T-helper 2 cell (primary cell): Measurements from ENCODE around the gene ALS2.
"Not testable (repeated sequence)": the region's sequence is repeated elsewhere in the genome, so short reads cannot be mapped to it uniquely, and the experiment has no call there.

Source experiments
- DNase-seq, 5 experiments: peaks; one replicate each; pipeline versions ENCODE4 v3.0.0 to v3.0.0-alpha.2; 2012 to 2022
- total RNA-seq, 2 donors: gene quantifications; one replicate each; lab custom pipeline; 2026; lab: John Stamatoyannopoulos, UW

ALS2 gene
- 22.1 to 27.4 reads per million in 2 donors for total RNA-seq

DNA sequence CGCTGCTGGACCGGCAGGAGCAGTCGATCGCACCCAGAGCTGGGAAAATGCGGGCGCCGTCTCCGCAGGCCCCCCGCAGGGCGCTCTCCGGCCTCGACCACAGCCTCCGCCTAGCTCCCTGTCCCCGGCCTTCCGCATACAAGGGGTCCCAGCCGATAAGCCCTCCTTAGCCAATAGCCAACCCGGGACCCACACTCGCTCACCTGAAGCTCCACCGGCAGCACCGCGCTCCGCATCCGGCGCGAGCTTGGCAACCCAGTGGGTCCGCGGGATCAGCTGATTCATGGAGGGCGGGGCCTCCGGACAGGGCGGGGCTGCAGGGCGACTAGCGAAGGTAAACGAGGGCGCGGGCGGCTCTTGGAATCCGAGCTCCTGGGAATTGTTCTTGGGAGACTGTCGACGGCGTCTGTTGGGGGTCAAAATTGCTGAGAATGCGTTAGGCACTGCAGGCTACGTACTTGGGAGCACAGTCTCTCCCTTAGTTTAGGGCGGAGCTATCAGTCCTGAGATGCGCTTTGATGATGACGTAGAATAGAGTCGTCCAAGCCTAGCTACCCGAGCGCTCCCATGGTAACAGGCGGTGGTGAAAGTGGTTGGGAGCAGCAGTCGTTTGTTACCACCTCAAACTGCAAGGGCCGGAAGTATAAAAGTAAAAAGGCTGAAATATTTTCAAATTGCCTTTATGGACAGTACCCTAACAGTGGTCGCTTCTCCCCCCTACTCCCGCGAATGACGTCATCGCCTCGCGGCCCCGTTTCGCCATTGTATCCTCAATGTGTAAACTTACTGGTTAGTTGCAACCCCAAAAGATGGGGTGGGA lies at the start of gene ALS2:
ALS2 (minus strand) TSS at position 260 of the 820 bp plus-strand sequence. CDS start 12,048 bp downstream, outside the sequence.
- peak; percentile 86 to 96 (median 90) for DNase-seq

DNA sequence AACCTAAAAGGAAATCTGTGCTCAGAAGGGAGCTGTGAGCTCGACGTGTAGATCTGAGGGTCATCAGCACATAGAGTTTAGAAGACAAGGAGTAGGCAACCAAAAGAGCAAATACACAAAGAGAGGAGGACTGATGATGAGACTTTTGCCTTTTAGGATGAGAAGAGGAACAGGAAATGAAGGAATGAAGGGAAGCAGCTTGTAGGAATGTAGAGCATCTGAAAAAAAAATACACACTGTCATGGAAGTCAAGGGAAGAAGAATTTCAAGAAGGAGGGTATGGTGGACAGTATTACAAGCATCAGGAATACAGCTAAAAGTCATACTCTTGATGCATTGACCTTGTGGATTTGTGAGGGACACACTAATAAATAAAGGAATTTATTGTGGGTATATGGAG lies 47.5 kb upstream of the ALS2 start:
- DNase-seq, result no peak

DNA sequence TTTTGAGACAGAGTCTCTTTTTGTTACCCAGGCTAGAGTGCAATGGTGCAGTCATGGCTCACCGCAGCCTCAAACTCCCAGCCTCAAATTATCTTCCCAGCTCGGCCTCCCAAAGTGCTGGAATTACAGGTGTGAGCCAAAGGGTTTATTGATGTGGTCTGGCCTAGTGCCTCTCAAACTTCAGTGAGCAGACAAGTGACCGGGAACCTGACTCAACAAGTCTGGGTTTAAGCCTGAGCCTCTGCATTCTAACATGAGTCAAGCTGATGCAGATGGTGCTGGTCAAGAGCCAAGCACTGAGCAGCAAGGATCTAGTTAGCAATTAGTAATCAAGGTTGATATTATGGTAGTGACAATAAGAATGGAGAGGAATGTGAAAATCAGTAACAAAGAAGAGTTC lies 46.9 kb upstream of the ALS2 start:
- no peak for DNase-seq

DNA sequence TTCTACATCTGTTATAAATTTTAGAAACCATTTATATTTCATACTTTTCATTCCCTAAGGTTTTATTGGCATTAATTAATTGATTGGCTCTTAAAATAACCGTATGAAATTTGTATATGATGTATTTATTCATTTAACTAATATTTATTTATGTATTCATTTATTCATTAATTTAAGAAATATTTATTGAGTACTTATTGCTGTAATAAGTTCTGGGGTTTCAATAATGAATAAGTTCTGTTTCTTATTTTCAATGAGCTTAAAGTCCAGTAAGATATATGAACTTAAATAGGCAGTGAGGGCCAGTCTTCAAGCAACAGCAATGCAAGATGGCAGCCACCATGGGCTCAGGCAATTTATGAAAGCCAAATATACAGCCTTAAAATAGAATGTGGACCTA lies 43.5 kb upstream of the ALS2 start:
- DNase-seq, result no peak

DNA sequence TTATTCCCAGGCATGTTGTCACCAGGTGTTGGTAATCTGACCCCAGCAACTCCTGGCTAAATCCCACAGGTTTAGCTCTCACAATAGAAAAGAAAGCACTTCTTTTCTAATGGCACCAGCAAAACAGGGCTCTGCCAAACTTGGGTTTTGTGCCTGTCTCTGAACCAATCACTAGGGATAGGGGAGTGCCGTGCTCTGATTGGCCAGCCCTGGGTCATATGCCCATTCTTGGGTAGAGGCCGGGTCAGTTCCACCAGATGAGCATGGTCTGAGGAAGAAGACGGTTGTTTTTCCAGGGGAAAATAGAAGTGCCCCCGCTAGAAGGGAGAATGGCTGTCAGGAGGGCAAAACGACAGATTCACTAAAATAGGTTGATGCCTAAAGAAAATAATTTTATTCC lies 40.3 kb upstream of the ALS2 start:
- no peak for DNase-seq

DNA sequence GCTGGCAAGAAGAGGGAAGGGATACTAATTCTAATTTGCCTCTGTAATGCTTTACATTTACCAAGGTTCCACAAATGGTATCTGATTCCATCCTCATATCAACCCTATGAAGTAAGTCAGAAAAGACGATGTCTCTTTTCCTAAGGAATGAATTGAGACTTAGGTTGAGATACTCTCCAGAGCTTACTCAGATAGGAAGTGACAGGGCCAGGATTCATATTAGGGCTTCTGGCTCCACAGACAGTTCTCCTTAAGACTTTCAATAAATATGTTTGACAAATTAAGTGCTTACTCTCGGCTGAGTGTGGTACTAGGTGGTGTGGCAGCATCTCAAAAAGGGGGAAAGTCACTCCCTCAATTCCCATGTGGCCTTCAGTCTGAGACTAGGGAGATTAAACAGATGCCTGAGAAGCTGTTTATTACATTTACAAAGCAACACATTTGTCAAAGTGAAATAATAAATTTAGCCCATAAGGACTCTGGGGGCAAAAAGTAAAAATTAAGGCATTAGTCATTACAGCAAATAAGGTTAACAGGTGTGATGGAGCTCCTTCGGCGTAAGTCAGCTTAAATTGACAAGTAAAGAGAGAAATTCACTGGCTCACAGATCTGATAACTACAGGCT lies 39.8 kb upstream of the ALS2 start:
- no peak for DNase-seq

DNA sequence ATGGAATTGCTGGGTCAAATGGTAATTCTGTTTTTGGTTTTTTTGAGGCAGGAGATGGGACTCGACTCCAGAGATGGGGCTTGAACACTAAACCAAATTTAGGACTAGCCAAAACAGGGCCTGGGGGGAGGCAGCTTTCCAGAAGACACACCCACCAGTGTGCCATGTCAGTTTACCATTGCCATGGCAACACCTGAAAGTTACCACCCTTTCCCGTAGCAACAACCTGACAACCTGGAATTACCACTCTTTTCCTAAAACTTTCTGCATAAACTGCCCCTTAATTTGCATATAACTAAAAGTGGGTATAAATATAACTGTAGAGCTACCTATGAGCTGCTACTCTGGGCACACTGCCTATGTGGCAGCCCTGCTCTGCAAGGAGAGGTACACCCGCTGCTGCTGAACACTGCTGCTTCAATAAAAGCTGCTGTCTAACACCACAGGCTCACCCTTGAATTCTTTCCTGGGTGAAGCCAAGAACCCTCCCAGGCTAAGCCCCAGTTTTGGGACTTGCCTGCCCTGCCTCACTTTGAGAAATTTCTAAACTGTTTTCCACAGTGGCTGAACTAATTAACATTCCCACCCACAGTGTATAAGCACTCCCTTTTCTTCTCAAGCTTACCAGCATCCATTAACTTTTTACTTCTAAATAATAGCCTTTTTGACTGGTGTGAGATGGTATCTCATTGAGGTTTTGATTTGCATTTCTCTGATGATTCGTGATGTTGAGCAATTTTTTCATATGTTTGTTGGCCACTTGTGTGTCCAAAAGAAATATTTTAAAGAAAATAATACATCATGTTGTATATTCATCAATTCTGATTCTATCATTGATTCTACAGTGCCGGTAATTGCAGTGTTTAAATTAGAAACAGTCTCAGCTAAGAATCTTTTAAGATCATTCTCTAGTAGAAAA lies 36.2 kb upstream of the ALS2 start:
- no peak for DNase-seq

DNA sequence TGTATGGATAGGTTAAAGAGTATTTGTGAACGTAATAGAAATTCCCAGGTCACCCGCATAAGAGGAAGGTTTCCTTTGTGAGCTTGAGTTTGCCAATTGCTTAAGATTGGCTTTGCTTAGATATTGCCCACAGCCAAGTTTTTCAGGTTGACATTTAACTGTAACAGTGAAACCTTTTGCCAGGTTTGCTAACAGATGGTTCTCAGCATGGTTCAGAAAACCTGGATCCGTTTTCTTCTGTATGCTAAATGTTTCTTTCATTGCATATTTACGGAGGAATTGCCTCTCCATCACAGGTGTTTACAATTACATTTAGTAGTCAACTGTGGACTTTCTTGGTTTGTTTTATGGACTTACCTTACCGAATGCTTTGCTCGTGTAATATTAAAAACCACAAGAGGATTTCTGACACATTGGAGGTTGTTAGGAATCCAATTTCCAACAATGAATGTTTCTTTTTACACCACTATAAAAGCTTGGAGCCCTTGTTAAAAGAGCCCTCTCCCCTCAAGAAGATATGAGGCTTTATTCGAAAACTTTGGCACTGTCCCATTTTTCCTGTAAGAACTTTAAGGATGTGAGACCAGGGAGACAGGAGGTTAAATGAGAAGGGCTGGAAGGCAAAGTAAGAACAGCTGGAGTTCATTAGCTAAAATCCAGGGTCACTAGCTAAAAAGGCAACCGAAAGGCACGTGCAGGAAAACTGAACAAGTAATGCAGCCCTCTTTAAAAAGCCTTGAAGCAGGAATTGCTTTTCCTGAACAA lies 33.4 kb upstream of the ALS2 start:
- DNase-seq, result no peak

DNA sequence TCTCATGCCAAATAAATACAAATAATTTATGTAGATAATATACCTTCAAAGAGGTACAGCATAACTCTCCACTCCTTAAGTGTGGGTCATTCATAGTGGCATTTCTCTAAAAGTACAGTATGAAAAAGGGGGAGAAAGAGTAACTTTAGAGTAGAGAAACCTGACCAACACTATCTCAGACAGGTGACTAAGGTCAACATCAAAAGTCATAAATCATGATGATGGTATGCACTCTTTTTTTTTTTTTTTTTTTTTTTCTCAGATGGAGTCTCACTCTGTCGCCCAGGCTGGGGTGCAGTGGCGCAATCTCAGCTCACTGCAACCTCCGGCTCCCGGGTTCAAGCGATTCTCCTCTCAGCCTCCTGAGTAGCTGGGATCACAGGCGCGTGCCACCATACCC lies 29.9 kb upstream of the ALS2 start:
- not testable (repeated sequence) for DNase-seq

DNA sequence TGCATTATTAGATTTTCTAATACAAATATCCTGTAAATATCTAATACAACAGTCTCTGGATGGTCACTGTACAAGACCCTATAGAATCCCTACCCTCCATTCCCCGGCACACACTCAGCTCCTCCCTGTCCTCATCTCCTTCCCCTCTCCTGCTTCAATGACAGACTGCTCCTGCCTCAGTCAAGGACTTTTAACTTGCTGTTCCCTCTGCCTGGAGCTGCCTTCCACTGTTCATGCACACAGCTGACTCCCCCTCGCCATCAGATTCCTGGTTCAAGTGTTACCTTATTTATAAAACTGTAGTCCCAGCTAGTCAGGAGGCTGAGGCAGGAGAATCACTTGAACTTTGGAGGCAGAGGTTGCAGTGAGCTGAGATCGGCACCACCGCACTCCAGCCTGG lies 28.9 kb upstream of the ALS2 start:
- DNase-seq, result no peak

DNA sequence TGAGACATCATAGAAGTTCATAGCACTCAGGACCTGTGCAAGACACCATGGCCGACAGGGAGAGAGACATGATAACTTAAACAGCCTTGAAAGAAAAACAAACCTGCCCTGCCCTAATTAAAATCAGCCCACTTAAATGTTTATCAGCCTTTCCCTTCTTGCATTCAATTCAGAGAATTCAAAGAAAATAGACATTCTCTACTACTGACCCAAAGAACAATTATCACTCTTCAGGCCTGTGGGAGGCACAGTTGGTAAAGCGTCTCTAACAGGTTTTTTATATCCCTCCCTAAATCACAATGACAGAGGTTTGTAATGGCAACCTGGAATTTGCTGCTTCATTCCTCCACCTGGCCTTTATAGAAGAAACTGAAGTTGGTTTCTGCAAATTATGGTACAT lies 27.3 kb upstream of the ALS2 start:
- no peak for DNase-seq

DNA sequence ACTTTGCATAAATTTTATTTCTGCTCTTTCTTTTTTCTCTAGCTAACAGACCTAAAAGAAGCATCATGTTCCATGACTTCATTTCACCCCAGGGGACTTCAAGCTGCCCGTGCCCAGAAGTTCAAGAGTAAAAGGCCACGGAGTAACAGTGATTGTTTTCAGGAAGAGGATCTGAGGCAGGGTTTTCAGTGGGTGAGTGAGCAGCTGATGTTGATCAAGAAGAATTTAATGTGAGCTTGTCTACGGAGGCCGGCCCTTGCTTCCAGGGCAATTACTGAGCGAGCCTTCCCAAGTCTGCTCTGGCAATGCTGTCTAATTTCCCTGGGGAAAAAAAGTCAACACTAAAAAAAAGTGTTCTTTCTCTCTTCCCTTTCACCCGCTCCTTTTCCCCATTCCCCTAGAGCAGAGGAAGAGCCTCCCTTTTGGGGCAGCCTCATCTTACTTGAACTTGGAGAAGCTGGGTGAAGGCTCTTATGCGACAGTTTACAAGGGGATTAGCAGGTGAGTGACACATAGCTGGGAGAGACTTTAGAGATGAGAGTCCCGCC lies 26.8 kb upstream of the ALS2 start:
- DNase-seq, result no peak

DNA sequence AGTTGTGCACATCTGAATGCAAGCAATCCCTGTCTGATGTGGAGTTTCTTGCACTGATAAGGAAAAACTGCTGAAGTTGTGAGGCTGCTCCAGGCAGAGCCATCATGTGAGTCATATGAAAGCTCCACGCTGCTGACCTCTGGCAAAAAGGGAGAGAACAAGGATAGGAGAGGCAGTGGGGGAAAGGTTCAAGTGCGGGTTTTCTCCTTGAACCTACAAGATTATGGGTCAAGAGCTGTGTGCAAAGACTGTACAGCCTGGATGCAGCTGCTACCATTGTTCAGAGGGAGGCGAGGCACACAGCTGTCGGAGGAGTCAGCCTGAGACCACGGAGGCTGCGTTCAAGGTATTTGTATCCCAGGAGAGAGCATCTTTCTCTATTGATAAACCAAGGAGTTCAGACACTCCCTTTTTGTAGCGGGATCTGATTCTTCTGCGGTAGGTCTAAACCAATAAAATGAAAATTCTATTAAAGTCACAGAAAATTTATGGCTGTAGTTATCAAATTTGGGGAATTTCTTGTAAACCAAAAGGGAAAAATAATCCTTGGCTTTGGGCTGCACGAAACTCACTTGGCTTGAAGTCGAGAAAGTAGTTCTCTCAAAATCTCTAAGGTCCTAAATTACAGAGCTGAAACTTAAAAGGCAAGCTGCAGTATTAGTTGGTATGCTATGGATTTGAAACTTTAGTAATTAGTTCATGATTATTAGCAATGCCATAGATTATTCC lies 25.9 kb upstream of the ALS2 start, which contains the start of gene CDK15:
CDK15 (plus strand) TSS at position 96 of the 729 bp plus-strand sequence; CDS start at position 224, 128 bp downstream.
- DNase-seq, result no peak

DNA sequence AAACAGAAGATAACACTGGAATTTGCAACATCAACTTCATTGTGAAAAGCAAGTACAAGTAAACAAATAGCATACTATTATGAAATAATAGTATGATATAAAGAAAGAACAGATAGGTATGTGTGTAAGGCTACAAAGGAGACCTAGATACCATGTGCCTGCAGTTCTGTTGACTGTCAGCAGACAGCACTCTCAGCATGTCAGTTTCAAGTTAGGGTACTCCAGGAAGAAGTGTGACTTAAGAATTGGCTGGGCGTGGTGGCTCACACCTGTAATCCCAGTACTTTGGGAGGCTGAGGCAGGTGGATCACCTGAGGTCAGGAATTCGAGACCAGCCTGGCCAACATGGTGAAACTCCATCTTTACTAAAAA lies 18.2 kb upstream of the ALS2 start:
- DNase-seq, result peak in 1 of 5 experiments; percentile 2

DNA sequence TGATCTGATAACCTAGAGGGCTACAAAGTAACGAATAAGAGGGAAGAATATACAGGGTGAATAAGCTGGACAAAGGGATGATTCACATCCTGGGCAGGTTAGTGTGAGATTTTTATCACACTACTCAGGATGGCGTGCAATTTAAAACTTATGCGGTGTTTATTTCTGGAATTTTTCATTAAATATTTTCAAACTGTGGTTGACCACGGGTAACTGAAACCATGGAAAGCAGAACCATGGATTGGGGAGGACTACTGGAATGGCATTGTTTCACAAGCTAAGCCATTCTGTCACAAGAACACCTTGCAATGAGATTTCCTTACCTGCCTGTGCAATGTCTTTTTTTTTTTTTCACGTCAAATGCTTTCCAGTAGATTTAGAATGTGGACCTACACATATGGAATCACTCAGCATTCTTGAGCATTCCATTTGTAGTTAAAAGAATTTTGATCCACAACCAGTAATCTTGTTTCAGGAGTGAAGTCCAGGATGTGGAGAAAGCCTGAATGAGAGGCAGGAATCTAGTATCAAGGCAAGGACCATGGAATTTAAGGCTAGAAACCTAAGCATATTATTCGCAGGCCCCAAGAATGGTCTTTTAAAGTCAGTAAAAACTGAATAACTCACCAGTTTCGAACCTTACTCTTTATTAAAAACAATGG lies 17.6 kb upstream of the ALS2 start:
- DNase-seq, result no peak

DNA sequence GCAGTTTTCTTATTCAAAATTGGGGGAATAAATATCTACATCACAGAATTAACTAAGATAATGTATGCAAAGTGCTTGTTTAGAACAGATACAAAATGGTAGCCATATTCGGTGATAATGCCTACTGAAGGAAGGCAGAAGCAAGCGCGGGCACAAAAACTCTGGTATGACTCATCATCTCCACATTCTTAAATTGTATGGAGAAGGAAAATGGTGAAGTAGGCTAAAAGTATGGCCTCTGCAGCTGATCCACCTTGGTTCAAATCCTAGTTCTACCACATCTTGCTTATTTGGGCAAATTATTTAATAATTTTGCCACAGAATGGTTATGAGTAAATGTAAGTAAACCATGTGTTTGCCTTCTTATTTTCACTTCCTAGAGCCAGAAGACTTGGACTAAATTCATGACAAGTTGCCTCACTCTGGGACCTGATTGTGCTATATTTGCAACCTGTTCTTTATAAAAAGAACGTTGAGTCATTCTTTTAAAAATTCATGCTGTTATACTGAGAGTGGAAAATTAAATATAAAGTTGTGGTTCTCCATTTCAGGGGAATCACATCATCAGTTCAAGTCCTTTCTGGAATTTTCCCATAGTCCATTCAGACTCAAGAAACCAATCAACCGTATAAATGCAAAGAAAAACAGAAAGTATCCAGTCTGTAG lies 16.6 kb upstream of the ALS2 start:
- DNase-seq, result no peak

DNA sequence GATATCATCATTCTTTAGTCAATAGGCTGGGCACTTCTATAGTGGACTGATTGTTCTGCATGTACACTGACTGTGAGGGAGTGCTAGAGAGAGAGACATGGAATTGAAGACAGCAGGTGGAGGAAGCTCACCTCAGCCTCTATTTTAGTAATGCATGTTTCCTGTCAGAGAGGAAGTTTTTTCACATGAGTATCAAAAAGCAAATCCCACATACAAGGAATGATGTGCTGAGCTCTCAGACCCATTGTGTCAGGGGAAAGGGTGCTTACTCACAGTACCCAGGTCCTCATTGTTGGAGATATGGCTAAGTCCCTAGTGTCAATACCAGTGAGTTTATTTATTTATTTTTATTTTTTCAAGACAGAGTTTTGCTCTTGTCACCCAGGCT lies 15.7 kb upstream of the ALS2 start:
- no peak for DNase-seq

DNA sequence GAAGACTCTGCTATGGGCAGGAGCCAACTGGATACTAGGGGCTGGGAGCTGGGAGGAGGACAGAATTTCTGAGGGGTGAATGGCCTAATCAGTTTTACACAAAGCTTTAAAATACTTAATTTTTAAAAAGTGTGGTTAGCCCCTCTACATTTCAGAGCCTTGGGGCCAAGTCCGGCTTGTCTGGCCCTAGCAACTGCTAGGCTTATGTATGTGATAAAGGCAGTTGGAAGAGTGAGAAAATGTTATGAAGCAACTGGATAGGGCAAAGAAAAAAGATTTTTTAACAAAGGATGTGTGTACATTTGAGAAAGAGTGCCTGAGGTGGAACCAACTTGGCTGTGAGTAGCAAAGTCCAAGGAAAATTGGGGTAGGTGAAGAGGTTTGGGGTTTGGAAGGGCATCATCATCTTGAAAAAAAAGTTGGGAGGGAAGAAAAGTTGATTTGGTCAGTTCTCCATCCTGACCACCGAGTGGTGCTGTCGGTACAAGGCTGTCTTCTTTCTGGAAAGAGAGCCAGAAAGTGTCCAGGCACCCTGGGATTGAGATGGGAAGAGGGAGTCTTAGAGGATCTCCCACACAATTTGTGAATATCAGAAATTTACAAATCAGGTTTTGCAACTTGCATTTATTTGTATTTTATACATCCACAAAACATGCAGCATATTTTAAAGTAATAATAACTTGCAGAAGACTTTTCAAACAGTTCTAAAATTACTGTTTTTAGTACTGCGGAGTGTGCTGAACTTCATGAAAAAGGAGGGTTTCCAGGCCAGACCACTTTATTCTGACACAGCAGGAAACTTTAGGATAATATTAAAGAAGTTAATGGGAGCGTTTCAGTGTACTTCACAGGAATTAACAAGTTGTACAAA lies 15.1 kb upstream of the ALS2 start:
- DNase-seq, result peak in 1 of 5 experiments; percentile 8

DNA sequence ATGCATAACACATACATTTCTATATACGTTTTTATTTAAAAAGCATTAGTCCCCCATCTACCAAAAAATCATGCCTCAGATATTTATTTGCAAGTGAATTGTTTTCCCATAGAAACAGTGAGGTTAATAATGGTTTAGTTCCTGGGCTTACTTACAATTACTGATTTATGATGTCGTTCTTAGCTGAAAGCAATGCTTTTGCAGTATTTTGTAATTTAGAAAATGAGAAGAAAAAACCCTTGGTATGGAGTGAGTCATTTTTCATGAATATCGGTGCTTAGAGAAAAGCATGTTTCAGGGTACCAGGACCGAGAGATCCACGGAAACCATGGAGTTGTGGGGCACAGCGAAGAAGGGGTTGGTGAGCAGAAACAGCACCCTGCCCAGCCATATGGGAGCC lies 13.6 kb upstream of the ALS2 start:
- no peak for DNase-seq
